NCI-H1105 treated with DMSO at 0.1 percent for 48 hours (cell line): ENCODE data around the gene CLEC16A.

Experiments used
- DNase-seq: peaks from one replicate; lab custom pipeline; 2025; lab: John Stamatoyannopoulos, UW

Gene CLEC16A

GRCh38 chr16:11017499-11017898 lies 73.1 kb downstream of the CLEC16A start:
- no peak for DNase-seq

GRCh38 chr16:11020388-11020787 lies 76.0 kb downstream of the CLEC16A start:
- no peak for DNase-seq

- DNase-seq: no peak
Observed at GRCh38 chr16:11020792-11021551, 76.6 kb downstream of the CLEC16A start.

- no peak for DNase-seq
Observed at GRCh38 chr16:11022002-11022401, 77.6 kb downstream of the CLEC16A start.

GRCh38 chr16:11023262-11024039 lies 79.1 kb downstream of the CLEC16A start:
- DNase-seq: no peak

GRCh38 chr16:11024333-11025053 lies 80.1 kb downstream of the CLEC16A start:
- DNase-seq: no peak

- DNase-seq: no peak
Observed at GRCh38 chr16:11025120-11025531, 80.8 kb downstream of the CLEC16A start.

- no peak for DNase-seq
Observed at GRCh38 chr16:11029948-11030347, 85.6 kb downstream of the CLEC16A start.

GRCh38 chr16:11030990-11031510 lies 86.7 kb downstream of the CLEC16A start:
- DNase-seq: no peak

- DNase-seq: no peak
Observed at GRCh38 chr16:11032000-11032921, 87.9 kb downstream of the CLEC16A start.

- no peak for DNase-seq
Observed at GRCh38 chr16:11032922-11033291, 88.5 kb downstream of the CLEC16A start.

GRCh38 chr16:11033629-11034420 lies 89.5 kb downstream of the CLEC16A start:
- no peak for DNase-seq

GRCh38 chr16:11034481-11034931 lies 90.1 kb downstream of the CLEC16A start:
- no peak for DNase-seq

GRCh38 chr16:11035096-11035495 lies 90.7 kb downstream of the CLEC16A start:
- DNase-seq: no peak

GRCh38 chr16:11036040-11036439 lies 91.7 kb downstream of the CLEC16A start:
- no peak for DNase-seq

- no peak for DNase-seq
Observed at GRCh38 chr16:11036868-11037410, 92.6 kb downstream of the CLEC16A start.

GRCh38 chr16:11038305-11038704 lies 93.9 kb downstream of the CLEC16A start:
- DNase-seq: no peak

GRCh38 chr16:11038777-11039176 lies 94.4 kb downstream of the CLEC16A start:
- DNase-seq: no peak

GRCh38 chr16:11039726-11040125 lies 95.4 kb downstream of the CLEC16A start:
- no peak for DNase-seq

GRCh38 chr16:11042191-11042590 lies 97.8 kb downstream of the CLEC16A start:
- no peak for DNase-seq
